ENCODE results near the gene COQ2.

DNA sequence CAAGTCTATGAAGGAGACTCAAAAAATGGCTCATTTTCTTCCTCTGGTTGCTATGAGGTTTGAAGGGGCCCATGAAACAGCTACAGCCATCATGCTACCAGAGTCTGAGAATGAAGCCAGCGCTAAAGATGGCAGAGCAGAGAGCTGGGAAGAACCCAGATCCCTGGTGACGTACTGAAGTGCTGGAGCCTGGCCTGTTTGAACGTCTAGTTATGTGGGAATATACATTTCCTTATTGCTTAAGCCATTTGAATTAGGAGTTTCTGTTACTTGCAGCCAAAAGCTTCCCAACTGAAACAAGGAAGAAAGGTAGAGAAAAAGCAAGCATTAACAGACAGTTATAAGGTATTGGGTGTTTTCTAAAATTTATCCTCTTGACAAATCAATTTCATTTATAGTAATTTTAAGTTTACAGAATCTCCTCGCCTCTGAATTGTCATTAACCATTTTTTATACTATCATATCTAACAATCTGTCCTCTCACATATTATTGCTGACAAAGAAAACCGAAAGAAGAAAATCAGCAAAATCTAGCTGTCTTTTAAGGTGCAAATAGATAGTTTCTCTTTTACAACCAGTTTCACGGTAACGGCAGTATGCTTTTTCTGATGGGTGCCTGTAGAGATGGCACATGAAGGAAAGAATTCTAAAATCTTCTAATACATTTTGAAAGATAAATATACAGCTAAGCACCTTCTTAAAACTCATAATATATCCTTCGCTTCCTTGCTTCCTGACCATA is 8.9 kb upstream of the COQ2 start:
- no peak for TF ChIP-seq POLR2A (IDR thresholded peaks at IDR 0.05)
- TF ChIP-seq, protein P1, sequence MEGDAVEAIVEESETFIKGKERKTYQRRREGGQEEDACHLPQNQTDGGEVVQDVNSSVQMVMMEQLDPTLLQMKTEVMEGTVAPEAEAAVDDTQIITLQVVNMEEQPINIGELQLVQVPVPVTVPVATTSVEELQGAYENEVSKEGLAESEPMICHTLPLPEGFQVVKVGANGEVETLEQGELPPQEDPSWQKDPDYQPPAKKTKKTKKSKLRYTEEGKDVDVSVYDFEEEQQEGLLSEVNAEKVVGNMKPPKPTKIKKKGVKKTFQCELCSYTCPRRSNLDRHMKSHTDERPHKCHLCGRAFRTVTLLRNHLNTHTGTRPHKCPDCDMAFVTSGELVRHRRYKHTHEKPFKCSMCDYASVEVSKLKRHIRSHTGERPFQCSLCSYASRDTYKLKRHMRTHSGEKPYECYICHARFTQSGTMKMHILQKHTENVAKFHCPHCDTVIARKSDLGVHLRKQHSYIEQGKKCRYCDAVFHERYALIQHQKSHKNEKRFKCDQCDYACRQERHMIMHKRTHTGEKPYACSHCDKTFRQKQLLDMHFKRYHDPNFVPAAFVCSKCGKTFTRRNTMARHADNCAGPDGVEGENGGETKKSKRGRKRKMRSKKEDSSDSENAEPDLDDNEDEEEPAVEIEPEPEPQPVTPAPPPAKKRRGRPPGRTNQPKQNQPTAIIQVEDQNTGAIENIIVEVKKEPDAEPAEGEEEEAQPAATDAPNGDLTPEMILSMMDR (IDR thresholded peaks at IDR 0.05): no peak
